ENCODE data around the gene TBRG4.

Gene TBRG4

GRCh38 chr7:45108863-45109262 lies 2.6 kb downstream of the TBRG4 start:
- Histone ChIP-seq H3K9ac (ENCODE audit: low read length) (peak overlapping the region; percentile 56), H3K36me3 (ENCODE audit: control insufficient read depth in 1 of 2, insufficient read depth in 2 of 2, low read depth in 1 of 2, low read length in 2 of 2) (peaks cover 46 to 55% of the 10 kb centered on the region in 2 experiments), H3K27me3 (ENCODE audit: control insufficient read depth in 1 of 2, insufficient read depth in 1 of 2, low read length in 2 of 2) (peaks cover 0 to under 1% of the 10 kb centered on the region in 2 experiments), H2BK15ac (ENCODE audit: low read depth, poor library complexity, severe bottlenecking) (no peak overlapping the region), H3K18ac (ENCODE audit: low read depth in 1 of 2, low read length in 2 of 2) (no peak overlapping the region), H3K27ac (ENCODE audit: low read length, poor library complexity, severe bottlenecking) (no peak overlapping the region), H4K8ac (ENCODE audit: low read length) (no peak overlapping the region), H3K4me1 (ENCODE audit: control insufficient read depth, insufficient read depth, low read depth, low read length) (peaks cover 10% of the 10 kb centered on the region), H3K23ac (ENCODE audit: low read length in 2 of 2) (no peak overlapping the region), H2AFZ (ENCODE audit: low read depth, low read length) (no peak overlapping the region), H3K79me1 (replicated peaks; ENCODE audit: low read length, poor library complexity, severe bottlenecking) (peaks cover 33% of the 10 kb centered on the region), H2AK5ac (ENCODE audit: low read length, severe bottlenecking) (no peak overlapping the region), H2BK120ac (ENCODE audit: low read depth, low read length) (no peak overlapping the region), H3K9me3 (ENCODE audit: control insufficient read depth, low read length) (no peaks in the 10 kb centered on the region), H3K14ac (ENCODE audit: low read length in 2 of 2) (no peak overlapping the region), H3K4me3 (ENCODE audit: insufficient read depth in 1 of 2, low read depth in 1 of 2, low read length in 2 of 2) (no peak overlapping the region), H2BK5ac (ENCODE audit: low read depth, low read length, poor library complexity, severe bottlenecking) (no peak overlapping the region), H3K4ac (ENCODE audit: low read depth in 1 of 2, low read length in 2 of 2) (no peak overlapping the region), H4K91ac (ENCODE audit: low read length) (no peak overlapping the region), H2BK12ac (ENCODE audit: low read length in 2 of 2) (no peak overlapping the region), H3K4me2 (ENCODE audit: low read length, poor library complexity, severe bottlenecking) (no peak overlapping the region)
- DNase-seq, result no peak
- WGBS, result 91% methylated on average over 8 of the region's 8 CpGs

GRCh38 chr7:45107356-45107755 lies 4.1 kb downstream of the TBRG4 start:
- Histone ChIP-seq H3K79me1 (replicated peaks; ENCODE audit: low read length, poor library complexity, severe bottlenecking) (peaks cover 44% of the 10 kb centered on the region), H3K27ac (ENCODE audit: low read length, poor library complexity, severe bottlenecking) (no peak overlapping the region), H2BK120ac (ENCODE audit: low read depth, low read length) (no peak overlapping the region), H2AK5ac (ENCODE audit: low read length, severe bottlenecking) (no peak overlapping the region), H3K14ac (ENCODE audit: low read length in 2 of 2) (no peak overlapping the region), H4K91ac (ENCODE audit: low read length) (no peak overlapping the region), H2BK15ac (ENCODE audit: low read depth, poor library complexity, severe bottlenecking) (no peak overlapping the region), H2BK5ac (ENCODE audit: low read depth, low read length, poor library complexity, severe bottlenecking) (no peak overlapping the region), H3K27me3 (ENCODE audit: control insufficient read depth in 1 of 2, insufficient read depth in 1 of 2, low read length in 2 of 2) (no peaks in the 10 kb centered on the region), H3K4me1 (ENCODE audit: control insufficient read depth, insufficient read depth, low read depth, low read length) (peaks cover 10% of the 10 kb centered on the region), H3K4me3 (ENCODE audit: insufficient read depth in 1 of 2, low read depth in 1 of 2, low read length in 2 of 2) (no peak overlapping the region), H3K18ac (ENCODE audit: low read depth in 1 of 2, low read length in 2 of 2) (no peak overlapping the region), H3K4ac (ENCODE audit: low read depth in 1 of 2, low read length in 2 of 2) (no peak overlapping the region), H3K36me3 (ENCODE audit: control insufficient read depth in 1 of 2, insufficient read depth in 2 of 2, low read depth in 1 of 2, low read length in 2 of 2) (peaks cover 61 to 71% of the 10 kb centered on the region in 2 experiments), H2BK12ac (ENCODE audit: low read length in 2 of 2) (no peak overlapping the region), H4K8ac (ENCODE audit: low read length) (no peak overlapping the region), H2AFZ (ENCODE audit: low read depth, low read length) (no peak overlapping the region), H3K9ac (ENCODE audit: low read length) (peak overlapping the region; percentile 56), H3K9me3 (ENCODE audit: control insufficient read depth, low read length) (no peaks in the 10 kb centered on the region), H3K23ac (ENCODE audit: low read length in 2 of 2) (no peak overlapping the region), H3K4me2 (ENCODE audit: low read length, poor library complexity, severe bottlenecking) (no peak overlapping the region)
- no peak for DNase-seq
- WGBS, result 93% methylated on average over 2 of the region's 3 CpGs

- WGBS, result 85% methylated on average over 8 of the region's 8 CpGs
- no peak overlapping the region for H2BK12ac ChIP-seq (ENCODE audit: low read length in 2 of 2)
These were observed 4.7 kb downstream of the TBRG4 start for GRCh38 chr7:45106820-45107219.

DNA sequence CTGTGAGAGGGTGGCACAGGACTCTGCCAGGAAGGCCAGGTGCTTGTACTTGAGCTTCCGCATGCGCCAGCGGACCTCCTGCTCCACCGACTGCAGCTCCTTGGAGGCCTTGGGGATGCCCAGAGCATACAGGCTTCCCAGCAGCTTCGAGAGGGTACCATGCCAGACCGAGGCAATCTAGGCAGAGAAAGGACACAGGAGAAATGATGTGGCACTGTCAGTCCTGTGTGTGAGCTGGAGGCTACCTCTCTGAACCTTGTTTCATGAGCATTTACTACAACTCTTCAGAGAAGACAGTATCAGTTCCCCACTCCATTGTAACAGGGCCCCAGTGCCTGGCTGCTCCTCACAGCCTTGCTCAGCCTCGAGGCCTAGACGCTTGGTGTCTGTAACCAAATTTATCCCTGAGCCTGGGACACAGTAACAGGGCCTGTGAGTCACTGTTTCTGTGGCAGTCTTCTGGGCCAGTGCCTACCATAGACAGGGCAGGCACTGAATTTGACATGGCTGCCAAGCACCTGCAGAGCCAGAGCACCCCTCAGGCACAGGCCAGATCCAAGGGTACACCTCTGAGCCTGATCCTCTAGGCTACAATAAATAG lies 5.8 kb downstream of the TBRG4 start:
- Histone ChIP-seq H2AK5ac (ENCODE audit: low read length, severe bottlenecking) (no peak overlapping the region), H4K8ac (ENCODE audit: low read length) (no peak overlapping the region), H2AFZ (ENCODE audit: low read depth, low read length) (no peak overlapping the region), H2BK5ac (ENCODE audit: low read depth, low read length, poor library complexity, severe bottlenecking) (no peak overlapping the region), H3K14ac (ENCODE audit: low read length in 2 of 2) (no peak overlapping the region), H2BK120ac (ENCODE audit: low read depth, low read length) (no peak overlapping the region), H3K79me1 (replicated peaks; ENCODE audit: low read length, poor library complexity, severe bottlenecking) (peaks cover 53% of the 10 kb centered on the region), H3K18ac (ENCODE audit: low read depth in 1 of 2, low read length in 2 of 2) (no peak overlapping the region), H3K27me3 (ENCODE audit: control insufficient read depth in 1 of 2, insufficient read depth in 1 of 2, low read length in 2 of 2) (no peaks in the 10 kb centered on the region), H3K4ac (ENCODE audit: low read depth in 1 of 2, low read length in 2 of 2) (no peak overlapping the region), H3K4me3 (ENCODE audit: insufficient read depth in 1 of 2, low read depth in 1 of 2, low read length in 2 of 2) (no peak overlapping the region), H2BK12ac (ENCODE audit: low read length in 2 of 2) (no peak overlapping the region), H3K27ac (ENCODE audit: low read length, poor library complexity, severe bottlenecking) (no peak overlapping the region), H3K4me2 (ENCODE audit: low read length, poor library complexity, severe bottlenecking) (no peak overlapping the region), H3K4me1 (ENCODE audit: control insufficient read depth, insufficient read depth, low read depth, low read length) (peaks cover 8% of the 10 kb centered on the region), H3K9ac (ENCODE audit: low read length) (no peak overlapping the region), H4K91ac (ENCODE audit: low read length) (no peak overlapping the region), H3K23ac (ENCODE audit: low read length in 2 of 2) (no peak overlapping the region), H3K9me3 (ENCODE audit: control insufficient read depth, low read length) (no peaks in the 10 kb centered on the region), H2BK15ac (ENCODE audit: low read depth, poor library complexity, severe bottlenecking) (no peak overlapping the region), H3K36me3 (ENCODE audit: control insufficient read depth in 1 of 2, insufficient read depth in 2 of 2, low read depth in 1 of 2, low read length in 2 of 2) (peaks cover 77 to 87% of the 10 kb centered on the region in 2 experiments)
- DNase-seq, result no peak
- WGBS, result 96% methylated on average over 7 of the region's 8 CpGs

More at GRCh38 chr7:45106820-45107219, 4.7 kb downstream of the TBRG4 start:
- H3K36me3 ChIP-seq (ENCODE audit: control insufficient read depth in 1 of 2, insufficient read depth in 2 of 2, low read depth in 1 of 2, low read length in 2 of 2), result peaks cover 66 to 76% of the 10 kb centered on the region in 2 experiments
- no peak overlapping the region for H3K18ac ChIP-seq (ENCODE audit: low read depth in 1 of 2, low read length in 2 of 2)
- peak overlapping the region; percentile 4 for H4K8ac ChIP-seq (ENCODE audit: low read length)
- no peak overlapping the region for H3K27ac ChIP-seq (ENCODE audit: low read length, poor library complexity, severe bottlenecking)
- peaks cover 8% of the 10 kb centered on the region for H3K4me1 ChIP-seq (ENCODE audit: control insufficient read depth, insufficient read depth, low read depth, low read length)
- no peak overlapping the region for H3K9ac ChIP-seq (ENCODE audit: low read length)
- H2AK5ac ChIP-seq (ENCODE audit: low read length, severe bottlenecking), result no peak overlapping the region
- H3K79me1 ChIP-seq (replicated peaks; ENCODE audit: low read length, poor library complexity, severe bottlenecking), result peaks cover 48% of the 10 kb centered on the region
- H3K23ac ChIP-seq (ENCODE audit: low read length in 2 of 2), result no peak overlapping the region
- H3K4me3 ChIP-seq (ENCODE audit: insufficient read depth in 1 of 2, low read depth in 1 of 2, low read length in 2 of 2), result no peak overlapping the region
- H2BK5ac ChIP-seq (ENCODE audit: low read depth, low read length, poor library complexity, severe bottlenecking), result no peak overlapping the region
- no peak overlapping the region for H3K4me2 ChIP-seq (ENCODE audit: low read length, poor library complexity, severe bottlenecking)
- H3K14ac ChIP-seq (ENCODE audit: low read length in 2 of 2), result no peak overlapping the region
- H3K27me3 ChIP-seq (ENCODE audit: control insufficient read depth in 1 of 2, insufficient read depth in 1 of 2, low read length in 2 of 2), result no peaks in the 10 kb centered on the region
- H2AFZ ChIP-seq (ENCODE audit: low read depth, low read length), result no peak overlapping the region
- H4K91ac ChIP-seq (ENCODE audit: low read length), result no peak overlapping the region
- H3K9me3 ChIP-seq (ENCODE audit: control insufficient read depth, low read length), result no peaks in the 10 kb centered on the region
- no peak overlapping the region for H3K4ac ChIP-seq (ENCODE audit: low read depth in 1 of 2, low read length in 2 of 2)
- no peak overlapping the region for H2BK15ac ChIP-seq (ENCODE audit: low read depth, poor library complexity, severe bottlenecking)
- no peak for DNase-seq
- no peak overlapping the region for H2BK120ac ChIP-seq (ENCODE audit: low read depth, low read length)
